H1 (cell line): ENCODE measurements around the gene TDRKH. TPM values are rescaled to one million over a fixed set of nuclear protein-coding genes. Genes with fewer than 3 reads are reported as not detected.

Experiments
- CTCF ChIA-PET: fragments of 300-600 bp; sonication (Branson Sonifier 250); formaldehyde crosslinking; loops from one replicate; lab custom pipeline; 2021; ENCODE audit not compliant: partially characterized antibody; lab: Charles Lee
- POLR2A ChIA-PET: fragments of 300-600 bp; sonication (Branson Sonifier 250); formaldehyde crosslinking; loops from one replicate; lab custom pipeline; 2021; ENCODE audit warnings: inconsistent platforms; ENCODE audit not compliant: partially characterized antibody; lab: Charles Lee
- DNase-seq, 2 experiments: peaks; one replicate each; pipeline versions ENCODE4 v3.0.0 to v3.0.0-alpha.2; 2010 to 2022; ENCODE audit warnings: low spot score in 2 of 2, low read depth in 1 of 2, mixed read lengths in 1 of 2
- FAIRE-seq: peaks from 2 replicates; lab custom pipeline; 2011; peaks lifted over from hg19 to GRCh38; lab: Jason Lieb, UNC
- H2AFZ ChIP-seq: 2 replicates; pipeline ENCODE4 v1.8.1; 2012; ENCODE audit warnings: low read length, inconsistent platforms
- H2AK5ac ChIP-seq: 2 replicates; pipeline ENCODE4 v1.6.1; 2013; ENCODE audit warnings: low read depth, low read length
- H2BK120ac ChIP-seq: replicated peaks from 2 replicates; pipeline ENCODE3; 2013; ENCODE audit warnings: low read depth, low read length, inconsistent platforms
- H2BK12ac ChIP-seq: 2 replicates; pipeline ENCODE4 v1.6.1; 2013; ENCODE audit warnings: low read depth, low read length
- H2BK15ac ChIP-seq: 2 replicates; pipeline ENCODE4 v1.6.1; 2013; ENCODE audit warnings: low read length
- H2BK20ac ChIP-seq: 2 replicates; pipeline ENCODE4 v1.6.1; 2013; ENCODE audit warnings: low read length
- H2BK5ac ChIP-seq: 2 replicates; pipeline ENCODE4 v1.6.1; 2013; ENCODE audit warnings: low read depth, low read length
- H3K14ac ChIP-seq: 2 replicates; pipeline ENCODE4 v1.6.1; 2013; ENCODE audit warnings: inconsistent platforms; ENCODE audit not compliant: insufficient read length
- H3K18ac ChIP-seq: 2 replicates; pipeline ENCODE4 v1.6.1; 2013; ENCODE audit warnings: low read length; ENCODE audit errors: extremely low read depth
- H3K23ac ChIP-seq: 2 replicates; pipeline ENCODE4 v1.6.1; 2013; ENCODE audit warnings: inconsistent platforms; ENCODE audit not compliant: insufficient read length
- H3K23me2 ChIP-seq: 2 replicates; pipeline ENCODE4 v1.6.1; 2013; ENCODE audit warnings: low read depth, low read length
- H3K27ac ChIP-seq: 2 replicates; pipeline ENCODE4 v1.6.1; 2011; ENCODE audit warnings: low read depth, low read length, inconsistent platforms
- H3K27me3 ChIP-seq, 4 experiments: replicated peaks in 1 of 4; 1 replicate in 1 of 4; 2 replicates in 3 of 4; pipeline versions ENCODE4 v1.6.1 to v1.8.1; 2011 to 2013; ENCODE audit warnings: low read length in 3 of 4, mild to moderate bottlenecking in 3 of 4, inconsistent platforms in 2 of 4, mixed read lengths in 2 of 4, moderate library complexity in 1 of 4; ENCODE audit not compliant: control insufficient read depth in 3 of 4, insufficient read depth in 3 of 4; ENCODE audit errors: extremely low read depth in 1 of 4
- H3K36me3 ChIP-seq, 4 experiments: 2 replicates each; pipeline versions ENCODE4 v1.6.1 to v1.8.1; 2011 to 2013; ENCODE audit warnings: mild to moderate bottlenecking in 4 of 4, low read length in 3 of 4, moderate library complexity in 2 of 4, control low read depth in 1 of 4, inconsistent platforms in 1 of 4; ENCODE audit not compliant: insufficient read depth in 4 of 4, control insufficient read depth in 2 of 4
- H3K4ac ChIP-seq: replicated peaks from 2 replicates; pipeline ENCODE3; 2013; ENCODE audit warnings: low read length, low read depth, mixed read lengths, inconsistent platforms; ENCODE audit not compliant: insufficient read length
- H3K4me1 ChIP-seq, 4 experiments: replicated peaks in 1 of 4; 1 replicate in 1 of 4; 2 replicates in 3 of 4; pipeline versions ENCODE4 v1.6.1 to v1.8.1; 2011 to 2013; ENCODE audit warnings: low read length in 3 of 4, inconsistent platforms in 2 of 4, mixed read lengths in 1 of 4; ENCODE audit not compliant: insufficient read depth in 4 of 4, control insufficient read depth in 3 of 4
- H3K4me2 ChIP-seq, 2 experiments: 2 replicates each; pipeline versions ENCODE4 v1.6.1 to v1.8.1; 2011 to 2013; ENCODE audit warnings: low read depth in 2 of 2, low read length in 2 of 2, control low read depth in 1 of 2, inconsistent platforms in 1 of 2, mild to moderate bottlenecking in 1 of 2; ENCODE audit not compliant: insufficient read depth in 1 of 2
- H3K4me3 ChIP-seq, 4 experiments: fragments of 200-600, 300-600 bp in 1 of 4; sonication (generic), shearing (Covaris generic), sonication (Bioruptor Twin) in 1 of 4; 2 replicates each; pipeline versions ENCODE4 v1.5.1 to v1.8.1; 2011 to 2016; ENCODE audit warnings: low read length in 4 of 4, low read depth in 3 of 4, control low read depth in 2 of 4, inconsistent platforms in 2 of 4, mild to moderate bottlenecking in 2 of 4, mixed read lengths in 1 of 4, moderate library complexity in 1 of 4; ENCODE audit not compliant: insufficient read depth in 2 of 4; ENCODE audit errors: extremely low read depth in 1 of 4
- H3K56ac ChIP-seq: replicated peaks from 2 replicates; pipeline ENCODE3; 2013; ENCODE audit warnings: low read depth, mild to moderate bottlenecking, mixed read lengths, low read length, inconsistent platforms; ENCODE audit not compliant: insufficient read length
- H3K79me1 ChIP-seq: 2 replicates; pipeline ENCODE4 v1.6.1; 2013; ENCODE audit warnings: low read depth, low read length, control low read depth
- H3K79me2 ChIP-seq, 2 experiments: 2 replicates each; pipeline versions ENCODE4 v1.6.1 to v1.8.1; 2012 to 2013; ENCODE audit warnings: low read length in 2 of 2, mild to moderate bottlenecking in 2 of 2, inconsistent platforms in 1 of 2; ENCODE audit not compliant: insufficient read depth in 2 of 2, control insufficient read depth in 1 of 2
- H3K9ac ChIP-seq, 4 experiments: replicated peaks in 1 of 4; 1 replicate in 1 of 4; 2 replicates in 3 of 4; pipeline versions ENCODE4 v1.6.1 to v1.8.1; 2011 to 2013; ENCODE audit warnings: low read depth in 3 of 4, low read length in 3 of 4, control low read depth in 2 of 4, mild to moderate bottlenecking in 2 of 4, moderate library complexity in 2 of 4, inconsistent platforms in 1 of 4; ENCODE audit errors: extremely low read depth in 1 of 4
- H3K9me3 ChIP-seq, 2 experiments: 2 replicates each; pipeline versions ENCODE4 v1.6.1 to v1.8.1; 2012 to 2013; ENCODE audit warnings: mild to moderate bottlenecking in 2 of 2, moderate library complexity in 2 of 2, control low read depth in 1 of 2, inconsistent platforms in 1 of 2, low read depth in 1 of 2, low read length in 1 of 2, mixed read lengths in 1 of 2; ENCODE audit not compliant: insufficient read depth in 2 of 2
- H4K20me1 ChIP-seq, 2 experiments: replicated peaks in 1 of 2; 2 replicates each; pipeline versions ENCODE3 to v1.8.1; 2011 to 2013; ENCODE audit warnings: inconsistent platforms in 2 of 2, low read length in 2 of 2, mild to moderate bottlenecking in 1 of 2; ENCODE audit not compliant: insufficient read depth in 2 of 2, control insufficient read depth in 1 of 2
- H4K5ac ChIP-seq: 2 replicates; pipeline ENCODE4 v1.6.1; 2013; ENCODE audit warnings: low read length, low read depth, mixed read lengths, inconsistent platforms; ENCODE audit not compliant: insufficient read length
- H4K8ac ChIP-seq: 2 replicates; pipeline ENCODE4 v1.8.0; 2013; ENCODE audit warnings: mild to moderate bottlenecking, moderate library complexity, low read length, inconsistent platforms; ENCODE audit not compliant: insufficient read depth; ENCODE audit errors: extremely low read depth
- H4K91ac ChIP-seq: replicated peaks from 2 replicates; pipeline ENCODE3; 2013; ENCODE audit warnings: low read length, mixed read lengths, inconsistent platforms; ENCODE audit not compliant: insufficient read length
- SIX5 ChIP-seq: IDR thresholded peaks from 2 replicates; pipeline ENCODE4 v1.6.1; 2011; ENCODE audit warnings: mild to moderate bottlenecking, low read depth, low read length
- SUZ12 ChIP-seq: fragments of 200-600 bp; sonication (generic); IDR thresholded peaks from 2 replicates; pipeline ENCODE4 v1.6.1; 2012; ENCODE audit warnings: mild to moderate bottlenecking, inconsistent platforms, low read length, moderate library complexity, mixed read lengths
- WGBS, 2 experiments: shearing (Covaris generic) in 1 of 2; methylation state at CpG; one replicate each; pipeline versions ENCODE4 v1.1.6 to v1.1.7; 2013 to 2015; ENCODE audit warnings: low lambda C conversion rate in 2 of 2, mixed read lengths in 2 of 2, inconsistent platforms in 1 of 2, low coverage in 1 of 2, missing lambda C conversion rate in 1 of 2; ENCODE audit not compliant: insufficient replicate concordance in 2 of 2, insufficient coverage in 1 of 2, insufficient read length in 1 of 2; ENCODE audit errors: extremely low coverage in 1 of 2, missing lambda C conversion rate in 1 of 2; 5-methylcytosine and 5-hydroxymethylcytosine counted together
- polyA plus RNA-seq, 7 experiments: library from polyadenylated mRNA; depleted of rRNA in 3 of 7; stranded (reverse) in 5 of 7; unstranded in 2 of 7; fragments of >200 nt in 5 of 7; fragments of 200-250 nt in 2 of 7; gene quantifications; 1 replicate in 5 of 7; 2 replicates in 1 of 7; 4 replicates in 1 of 7; pipeline versions ENCODE4 v1.2.1 to v1.2.3, GENCODE V29; 2011 to 2013; ENCODE audit warnings: missing spikeins in 2 of 7, mixed read lengths in 2 of 7
- total RNA-seq: library from RNA; stranded (reverse); fragmentation: NEBNext Ultra II Directional; extraction: Animal tissue kit (Norgen Biotek cat#: 25700); gene quantifications from 2 replicates; pipeline ENCODE4 v1.2.1, GENCODE V29; 2021

The TDRKH gene
- total and polyA plus RNA-seq, 2 of the 8 experiments (the other 6 are each of a cell fraction or from before 2014, with no cell fraction given) = 9.9 to 26.1 TPM

GRCh38 chr1:151839082-151839412, 48.7 kb upstream of the TDRKH start:
- H4K91ac ChIP-seq = peak overlapping the region; percentile 61
- peaks cover 10 to 24% (median 21%) of the 10 kb centered on the region in 4 experiments for H3K27me3 ChIP-seq
- POLR2A ChIA-PET = interaction anchor here (0.6 to 5.0 kb wide), 26 partner anchors 9 to 298 kb away, joined by 3 to 20 read pairs (median 4); partner anchors contain the start of genes CELF3, MRPL9, S100A10 and SNX27

More at GRCh38 chr1:151839082-151839412, 48.7 kb upstream of the TDRKH start:
- Histone ChIP-seq H3K56ac (no peak overlapping the region), H3K4me1 (peaks cover 4 to 17% (median 9%) of the 10 kb centered on the region in 4 experiments), H3K14ac (no peak overlapping the region), H2BK5ac (no peak overlapping the region), H3K36me3 (no peaks in the 10 kb centered on the region), H3K79me1 (no peaks in the 10 kb centered on the region), H2BK20ac (no peak overlapping the region), H3K79me2 (no peaks in the 10 kb centered on the region), H3K4ac (no peak overlapping the region), H3K9me3 (no peaks in the 10 kb centered on the region), H3K23me2 (peaks cover 23% of the 10 kb centered on the region), H4K5ac (no peak overlapping the region), H2BK15ac (no peak overlapping the region), H2BK12ac (no peak overlapping the region), H2AK5ac (no peak overlapping the region), H3K27ac (no peak overlapping the region), H3K18ac (peak overlapping the region; percentile 75), H3K9ac (no peak overlapping the region; a peak in 1 of 7 replicates), H4K8ac (peak overlapping the region; percentile 74; the same call in 1 of the 2 replicates), H2BK120ac (no peak overlapping the region), H4K20me1 (no peaks in the 10 kb centered on the region), H3K4me3 (peak overlapping the region; percentile 43 to 69 (median 54)), H3K4me2 (peak overlapping the region; percentile 77 to 93), H2AFZ (no peak overlapping the region), H3K23ac (no peak overlapping the region)
- 2% methylated on average over 9 of the region's 16 CpGs; no CpG with 5 or more reads in 1 of the 2 experiments for WGBS, 2 experiments
- CTCF ChIA-PET = interaction anchor here (1.5 to 2.2 kb wide), 2 partner anchors 115 to 162 kb away, joined by 5 to 6 read pairs; no protein-coding TSS in a partner anchor
- TF ChIP-seq SUZ12 (0 out of 2 replicates have a peak, but pooled peaks have one; percentile 1), SIX5 (no peak)
- DNase-seq = no peak
- FAIRE-seq = no peak
